Natural killer cell (primary cell): Measurements from ENCODE around the gene HUS1B. TPM values are rescaled to one million over a fixed set of nuclear protein-coding genes. Genes with fewer than 3 reads are reported as not detected.

ENCODE experiments used
- ATAC-seq, 3 donors: fragments of 150-1000 bp in 2 of 3; fragments of 200-7000 bp in 1 of 3; cut with Tn5 transposase; 1 replicate in 1 of 3; 2 replicates in 2 of 3; pipeline ENCODE4 v1.10.0; 2021; ENCODE audit warnings: mild to moderate bottlenecking in 2 of 3, moderate library complexity in 2 of 3
- DNase-seq, 2 donors: peaks; one replicate each; pipeline versions ENCODE4 v3.0.0 to v3.0.0-alpha.2; 2013 to 2021; ENCODE audit warnings: mixed read lengths in 1 of 2
- H3K27ac ChIP-seq: one replicate; pipeline ENCODE4 v1.5.1; 2013; ENCODE audit warnings: mild to moderate bottlenecking, low read length
- H3K27me3 ChIP-seq: one replicate; pipeline ENCODE4 v1.6.1; 2013; ENCODE audit warnings: low read length; ENCODE audit not compliant: control insufficient read depth, insufficient read depth
- H3K36me3 ChIP-seq: one replicate; pipeline ENCODE4 v1.6.1; 2013; ENCODE audit warnings: low read length; ENCODE audit not compliant: control insufficient read depth, insufficient read depth
- H3K4me1 ChIP-seq: one replicate; pipeline ENCODE4 v1.6.1; 2013; ENCODE audit warnings: low read length; ENCODE audit not compliant: control insufficient read depth, insufficient read depth
- H3K4me3 ChIP-seq: one replicate; pipeline ENCODE4 v1.5.1; 2013; ENCODE audit warnings: low read length
- H3K9me3 ChIP-seq: one replicate; pipeline ENCODE4 v1.6.1; 2013; ENCODE audit warnings: low read length; ENCODE audit not compliant: control insufficient read depth, insufficient read depth
- H3K27ac Mint-ChIP-seq, 2 donors: one replicate each; pipeline ENCODE4 v1.8.0; 2022; ENCODE audit warnings: mild to moderate bottlenecking in 2 of 2, mixed read lengths in 2 of 2, moderate library complexity in 1 of 2
- H3K27me3 Mint-ChIP-seq, 2 donors: one replicate each; pipeline ENCODE4 v1.8.0; 2022; ENCODE audit warnings: low read depth in 2 of 2, mixed read lengths in 2 of 2
- H3K36me3 Mint-ChIP-seq: one replicate; pipeline ENCODE4 v1.8.0; 2022; ENCODE audit warnings: mixed read lengths
- H3K4me1 Mint-ChIP-seq, 2 donors: one replicate each; pipeline ENCODE4 v1.8.0; 2022; ENCODE audit warnings: mixed read lengths in 2 of 2
- H3K4me3 Mint-ChIP-seq: one replicate; pipeline ENCODE4 v1.8.0; 2022; ENCODE audit warnings: mild to moderate bottlenecking, moderate library complexity, mixed read lengths
- H3K9me3 Mint-ChIP-seq, 2 donors: one replicate each; pipeline ENCODE4 v1.8.0; 2022; ENCODE audit warnings: mixed read lengths in 2 of 2
- WGBS: methylation state at CpG from one replicate; pipeline ENCODE4 v1.1.7; 2013; ENCODE audit warnings: missing lambda C conversion rate; ENCODE audit not compliant: insufficient coverage; 5-methylcytosine and 5-hydroxymethylcytosine counted together
- intact Hi-C: fragments of 100-400 bp; cut with micrococcal nuclease; formaldehyde crosslinking; loops from one replicate; pipeline ENCODE4 v1.14.2; 2022
- total RNA-seq, 4 donors: library from RNA; stranded (reverse); fragments of 120-200 nt in 1 of 4; gene quantifications; one replicate each; pipeline versions ENCODE4 v1.2.3 to v1.2.4, GENCODE V29; 2013 to 2022
- TF ChIP-seq, protein P1 (sequence below): fragments of 200-600 bp; IDR thresholded peaks from one replicate; pipeline ENCODE4 v1.8.0; 2022; ENCODE audit warnings: antibody characterized with exemption

HUS1B gene
- total RNA-seq, 3 donors from 2014 or later (not counting 1 experiment from before 2014, with no cell fraction given): 1.5 to 3.4 (median 2.8) TPM

- 90% methylated on average over 5 of the region's 5 CpGs for WGBS
- peaks cover 44 to 61% of the 10 kb centered on the region in 2 donors for H3K4me1 Mint-ChIP-seq
- intact Hi-C loops: no loop called here
Observed at GRCh38 chr6:680666-681340, 23.9 kb upstream of the HUS1B start.

DNA sequence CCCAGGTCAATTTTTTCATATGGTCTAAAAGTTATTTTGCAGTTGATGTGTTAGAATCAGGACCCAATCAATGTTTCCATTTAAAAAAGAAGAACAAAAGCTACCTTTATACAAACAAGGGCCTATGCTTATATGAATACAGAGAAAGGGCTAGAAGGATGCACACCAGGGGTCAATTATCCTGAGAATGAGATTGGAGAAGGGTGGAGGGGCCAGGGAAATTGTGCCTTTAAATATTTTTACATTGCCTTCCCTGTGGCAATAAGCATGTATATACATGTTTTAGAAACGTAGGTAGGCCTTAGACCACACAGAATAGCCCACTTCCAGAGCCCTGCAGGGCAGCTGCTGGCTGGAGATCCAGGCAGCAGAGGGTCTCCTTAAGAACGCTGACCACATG, 23.4 kb upstream of the HUS1B start:
- H3K36me3 ChIP-seq: peaks cover 2% of the 10 kb centered on the region
- H3K4me1 ChIP-seq: peaks cover 9% of the 10 kb centered on the region
- no peaks in the 10 kb centered on the region for H3K9me3 ChIP-seq
- Mint-ChIP-seq H3K36me3 (no peaks in the 10 kb centered on the region), H3K4me1 (peaks cover 42 to 58% of the 10 kb centered on the region in 2 donors), H3K27ac (no peak overlapping the region), H3K9me3 (no peaks in the 10 kb centered on the region), H3K27me3 (no peaks in the 10 kb centered on the region), H3K4me3 (no peak overlapping the region)
- no peak overlapping the region for H3K27ac ChIP-seq
- DNase-seq: no peak
- no peak for ATAC-seq
- no peak overlapping the region for H3K4me3 ChIP-seq
- intact Hi-C loops: no loop called here
- 77% methylated on average over 2 of the region's 2 CpGs for WGBS
- no peaks in the 10 kb centered on the region for H3K27me3 ChIP-seq
- TF ChIP-seq, protein P1, sequence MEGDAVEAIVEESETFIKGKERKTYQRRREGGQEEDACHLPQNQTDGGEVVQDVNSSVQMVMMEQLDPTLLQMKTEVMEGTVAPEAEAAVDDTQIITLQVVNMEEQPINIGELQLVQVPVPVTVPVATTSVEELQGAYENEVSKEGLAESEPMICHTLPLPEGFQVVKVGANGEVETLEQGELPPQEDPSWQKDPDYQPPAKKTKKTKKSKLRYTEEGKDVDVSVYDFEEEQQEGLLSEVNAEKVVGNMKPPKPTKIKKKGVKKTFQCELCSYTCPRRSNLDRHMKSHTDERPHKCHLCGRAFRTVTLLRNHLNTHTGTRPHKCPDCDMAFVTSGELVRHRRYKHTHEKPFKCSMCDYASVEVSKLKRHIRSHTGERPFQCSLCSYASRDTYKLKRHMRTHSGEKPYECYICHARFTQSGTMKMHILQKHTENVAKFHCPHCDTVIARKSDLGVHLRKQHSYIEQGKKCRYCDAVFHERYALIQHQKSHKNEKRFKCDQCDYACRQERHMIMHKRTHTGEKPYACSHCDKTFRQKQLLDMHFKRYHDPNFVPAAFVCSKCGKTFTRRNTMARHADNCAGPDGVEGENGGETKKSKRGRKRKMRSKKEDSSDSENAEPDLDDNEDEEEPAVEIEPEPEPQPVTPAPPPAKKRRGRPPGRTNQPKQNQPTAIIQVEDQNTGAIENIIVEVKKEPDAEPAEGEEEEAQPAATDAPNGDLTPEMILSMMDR: no peak

More at GRCh38 chr6:680666-681340, 23.9 kb upstream of the HUS1B start:
- Mint-ChIP-seq H3K9me3 (no peaks in the 10 kb centered on the region), H3K27ac (peak overlapping the region in 1 of 2 donors; percentile 33), H3K27me3 (no peaks in the 10 kb centered on the region), H3K4me3 (no peak overlapping the region), H3K36me3 (no peaks in the 10 kb centered on the region)
- Histone ChIP-seq H3K4me1 (peaks cover 10% of the 10 kb centered on the region), H3K27ac (no peak overlapping the region), H3K4me3 (no peak overlapping the region), H3K27me3 (no peaks in the 10 kb centered on the region), H3K36me3 (peaks cover 2% of the 10 kb centered on the region), H3K9me3 (no peaks in the 10 kb centered on the region)
- TF ChIP-seq, protein P1: no peak
- no peak for ATAC-seq
- DNase-seq: no peak

GRCh38 chr6:679282-679681, 22.4 kb upstream of the HUS1B start:
- Histone ChIP-seq H3K4me1 (peaks cover 5% of the 10 kb centered on the region), H3K4me3 (no peak overlapping the region), H3K27ac (no peak overlapping the region), H3K9me3 (no peaks in the 10 kb centered on the region), H3K36me3 (peaks cover 2% of the 10 kb centered on the region), H3K27me3 (no peaks in the 10 kb centered on the region)
- 89% methylated on average over 9 of the region's 9 CpGs for WGBS
- Mint-ChIP-seq H3K27ac (no peak overlapping the region), H3K27me3 (no peaks in the 10 kb centered on the region), H3K4me3 (no peak overlapping the region), H3K36me3 (no peaks in the 10 kb centered on the region), H3K4me1 (peaks cover 44 to 62% of the 10 kb centered on the region in 2 donors), H3K9me3 (no peaks in the 10 kb centered on the region)
- TF ChIP-seq, protein P1: no peak
- intact Hi-C loops: no loop called here
- no peak for ATAC-seq
- no peak for DNase-seq

DNA sequence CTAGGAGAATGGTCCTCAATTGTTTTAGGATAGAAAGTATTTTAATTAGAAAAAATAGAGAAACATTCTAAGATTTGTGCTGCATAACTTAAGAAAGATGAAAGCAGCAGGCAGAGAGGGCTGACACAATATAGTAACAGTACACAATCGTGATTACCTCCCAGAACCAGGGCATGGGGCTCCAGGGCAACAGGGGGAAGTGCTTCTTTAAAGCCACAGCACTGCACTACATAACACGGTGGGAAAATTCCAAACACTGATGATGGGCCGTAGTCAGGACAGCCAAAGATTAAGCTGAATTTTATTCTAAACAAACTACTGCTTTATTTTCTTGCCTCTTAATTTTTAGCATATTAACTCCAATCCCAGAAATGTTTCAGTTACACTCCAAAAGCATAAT, 21.6 kb upstream of the HUS1B start:
- H3K4me3 ChIP-seq: no peak overlapping the region
- Mint-ChIP-seq H3K9me3 (no peaks in the 10 kb centered on the region), H3K4me1 (peaks cover 38 to 54% of the 10 kb centered on the region in 2 donors), H3K4me3 (no peak overlapping the region), H3K36me3 (no peaks in the 10 kb centered on the region), H3K27ac (no peak overlapping the region), H3K27me3 (no peaks in the 10 kb centered on the region)
- 90% methylated on average over 3 of the region's 3 CpGs for WGBS
- ATAC-seq: no peak
- H3K4me1 ChIP-seq: no peaks in the 10 kb centered on the region
- TF ChIP-seq, protein P1: no peak
- peaks cover 2% of the 10 kb centered on the region for H3K36me3 ChIP-seq
- H3K27ac ChIP-seq: no peak overlapping the region
- H3K27me3 ChIP-seq: no peaks in the 10 kb centered on the region
- no peaks in the 10 kb centered on the region for H3K9me3 ChIP-seq
- intact Hi-C loops: no loop called here
- DNase-seq: no peak
